Liver (tissue), 9 donors: ENCODE measurements around the gene SORCS2. TPM values are rescaled to one million over a fixed set of nuclear protein-coding genes. Genes with fewer than 3 reads are reported as not detected.

ENCODE experiments used
- DNase-seq: peaks from one replicate; pipeline ENCODE4 v3.0.0-alpha.2; 2017; ENCODE audit warnings: low spot score
- H3K27ac ChIP-seq, 2 donors: one replicate each; pipeline ENCODE4 v1.7.0; 2013; ENCODE audit warnings: inconsistent platforms in 2 of 2, low read length in 2 of 2, control low read depth in 1 of 2, low read depth in 1 of 2, mild to moderate bottlenecking in 1 of 2
- H3K27me3 ChIP-seq, 4 donors: one replicate each; pipeline versions ENCODE4 v1.6.1 to v1.7.0; 2013; ENCODE audit warnings: low read length in 3 of 4, inconsistent platforms in 1 of 4, mild to moderate bottlenecking in 1 of 4, moderate library complexity in 1 of 4; ENCODE audit not compliant: control insufficient read depth in 4 of 4, insufficient read depth in 4 of 4
- H3K36me3 ChIP-seq, 4 donors: one replicate each; pipeline versions ENCODE4 v1.6.1 to v1.7.0; 2013; ENCODE audit warnings: low read length in 3 of 4, mild to moderate bottlenecking in 3 of 4, low read depth in 1 of 4, moderate library complexity in 1 of 4; ENCODE audit not compliant: control insufficient read depth in 4 of 4, insufficient read depth in 3 of 4
- H3K4me1 ChIP-seq, 4 donors: one replicate each; pipeline versions ENCODE4 v1.6.1 to v1.7.0; 2013; ENCODE audit warnings: low read length in 3 of 4, mild to moderate bottlenecking in 3 of 4, moderate library complexity in 1 of 4; ENCODE audit not compliant: control insufficient read depth in 4 of 4, insufficient read depth in 4 of 4
- H3K4me3 ChIP-seq, 3 donors: one replicate each; pipeline versions ENCODE4 v1.6.1 to v1.7.0; 2013; ENCODE audit warnings: low read length in 3 of 3, control low read depth in 1 of 3, low read depth in 1 of 3, mild to moderate bottlenecking in 1 of 3
- H3K9ac ChIP-seq, 2 donors: one replicate each; pipeline ENCODE4 v1.7.0; 2013; ENCODE audit warnings: low read length in 2 of 2, mild to moderate bottlenecking in 2 of 2, moderate library complexity in 2 of 2, control low read depth in 1 of 2, low read depth in 1 of 2
- H3K9me3 ChIP-seq, 4 donors: one replicate each; pipeline versions ENCODE4 v1.6.1 to v1.7.0; 2013; ENCODE audit warnings: low read length in 3 of 4; ENCODE audit not compliant: control insufficient read depth in 4 of 4
- GABPA ChIP-seq, 2 donors: IDR thresholded peaks in 1 of 2; conservative IDR thresholded peaks in 1 of 2; 2 replicates each; pipeline ENCODE4 v1.6.1; 2016; ENCODE audit warnings: antibody characterized with exemption in 2 of 2, mild to moderate bottlenecking in 1 of 2, moderate library complexity in 1 of 2
- JUND ChIP-seq, 2 donors: IDR thresholded peaks; 2 replicates each; pipeline ENCODE4 v1.6.1; 2016; ENCODE audit warnings: antibody characterized with exemption in 2 of 2
- NR2F2 ChIP-seq: IDR thresholded peaks from 2 replicates; pipeline ENCODE4 v1.6.1; 2016; ENCODE audit warnings: antibody characterized with exemption
- RAD21 ChIP-seq, 2 donors: IDR thresholded peaks; 2 replicates each; pipeline ENCODE4 v1.6.1; 2016; ENCODE audit warnings: antibody characterized with exemption in 2 of 2, mild to moderate bottlenecking in 2 of 2
- RXRA ChIP-seq, 2 donors: IDR thresholded peaks; 2 replicates each; pipeline ENCODE4 v1.6.1; 2017 to 2018; ENCODE audit warnings: antibody characterized with exemption in 2 of 2, mild to moderate bottlenecking in 1 of 2
- SP1 ChIP-seq: IDR thresholded peaks from 2 replicates; pipeline ENCODE4 v1.6.1; 2018; ENCODE audit warnings: antibody characterized with exemption, mild to moderate bottlenecking
- YY1 ChIP-seq: IDR thresholded peaks from 2 replicates; pipeline ENCODE4 v1.6.1; 2016; ENCODE audit warnings: antibody characterized with exemption, mild to moderate bottlenecking
- WGBS: extraction: QIAGEN DNeasy Blood & Tissue Kit; methylation state at CpG from one replicate; pipeline ENCODE4 v1.1.7; 2013; 5-methylcytosine and 5-hydroxymethylcytosine counted together
- polyA plus RNA-seq, 2 donors: library from polyadenylated mRNA; stranded (reverse) in 1 of 2; unstranded in 1 of 2; fragments of 200-250 nt in 1 of 2; fragments of >200 nt in 1 of 2; fragmentation: Nextera tagmentation in 1 of 2; extraction: Ambion mirVana in 1 of 2; gene quantifications; one replicate each; pipeline versions ENCODE4 v1.2.1 to v1.2.3, GENCODE V29; 2013 to 2015
- total RNA-seq, 2 donors: library from RNA; depleted of rRNA; stranded (reverse); fragments of >200 nt; gene quantifications; one replicate each; pipeline ENCODE4 v1.2.3, GENCODE V29; 2014
- TF ChIP-seq, protein P1 (sequence below): IDR thresholded peaks from 2 replicates; pipeline ENCODE4 v1.6.1; 2016; ENCODE audit warnings: antibody characterized with exemption
- TF ChIP-seq, protein P2 (sequence below): IDR thresholded peaks from 2 replicates; pipeline ENCODE4 v1.6.1; 2016; ENCODE audit warnings: antibody characterized with exemption
- TF ChIP-seq, protein P3 (sequence below): IDR thresholded peaks from 2 replicates; pipeline ENCODE4 v1.6.1; 2016; ENCODE audit warnings: antibody characterized with exemption, mild to moderate bottlenecking
- TF ChIP-seq, protein P4 (sequence below): IDR thresholded peaks from 2 replicates; pipeline ENCODE4 v1.6.1; 2016; ENCODE audit warnings: antibody characterized with exemption
- donor health status: healthy.
- donor health status: healthy.
- donor health status: healthy.
- donor health status: healthy.
- donor health status: healthy.

Gene SORCS2
- total and polyA plus RNA-seq, 4 donors, result 0.10 to 1.4 (median 0.92) TPM

DNA sequence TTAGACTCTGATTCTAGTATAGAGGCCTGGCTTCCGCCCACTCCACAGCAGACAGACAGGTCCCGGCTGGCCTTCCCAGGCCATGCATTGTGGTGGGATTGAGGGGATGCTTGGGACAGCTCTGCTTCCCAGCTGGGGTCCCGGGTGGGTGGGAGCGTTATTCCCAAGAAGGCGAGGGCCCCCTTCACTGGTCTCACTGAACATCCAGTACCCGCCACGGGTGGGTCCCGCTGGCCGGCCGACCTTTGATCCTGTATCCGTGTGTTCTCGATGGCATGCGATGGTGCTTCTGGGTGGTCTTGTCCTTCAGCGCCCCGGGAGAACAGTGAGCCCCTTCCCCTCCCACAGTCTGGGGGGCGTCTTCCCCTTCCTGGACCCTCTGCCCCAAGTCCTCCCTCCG lies 515.9 kb downstream of the SORCS2 start (continued):
- TF ChIP-seq, protein P1, sequence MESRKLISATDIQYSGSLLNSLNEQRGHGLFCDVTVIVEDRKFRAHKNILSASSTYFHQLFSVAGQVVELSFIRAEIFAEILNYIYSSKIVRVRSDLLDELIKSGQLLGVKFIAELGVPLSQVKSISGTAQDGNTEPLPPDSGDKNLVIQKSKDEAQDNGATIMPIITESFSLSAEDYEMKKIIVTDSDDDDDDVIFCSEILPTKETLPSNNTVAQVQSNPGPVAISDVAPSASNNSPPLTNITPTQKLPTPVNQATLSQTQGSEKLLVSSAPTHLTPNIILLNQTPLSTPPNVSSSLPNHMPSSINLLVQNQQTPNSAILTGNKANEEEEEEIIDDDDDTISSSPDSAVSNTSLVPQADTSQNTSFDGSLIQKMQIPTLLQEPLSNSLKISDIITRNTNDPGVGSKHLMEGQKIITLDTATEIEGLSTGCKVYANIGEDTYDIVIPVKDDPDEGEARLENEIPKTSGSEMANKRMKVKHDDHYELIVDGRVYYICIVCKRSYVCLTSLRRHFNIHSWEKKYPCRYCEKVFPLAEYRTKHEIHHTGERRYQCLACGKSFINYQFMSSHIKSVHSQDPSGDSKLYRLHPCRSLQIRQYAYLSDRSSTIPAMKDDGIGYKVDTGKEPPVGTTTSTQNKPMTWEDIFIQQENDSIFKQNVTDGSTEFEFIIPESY, result no peak

DNA sequence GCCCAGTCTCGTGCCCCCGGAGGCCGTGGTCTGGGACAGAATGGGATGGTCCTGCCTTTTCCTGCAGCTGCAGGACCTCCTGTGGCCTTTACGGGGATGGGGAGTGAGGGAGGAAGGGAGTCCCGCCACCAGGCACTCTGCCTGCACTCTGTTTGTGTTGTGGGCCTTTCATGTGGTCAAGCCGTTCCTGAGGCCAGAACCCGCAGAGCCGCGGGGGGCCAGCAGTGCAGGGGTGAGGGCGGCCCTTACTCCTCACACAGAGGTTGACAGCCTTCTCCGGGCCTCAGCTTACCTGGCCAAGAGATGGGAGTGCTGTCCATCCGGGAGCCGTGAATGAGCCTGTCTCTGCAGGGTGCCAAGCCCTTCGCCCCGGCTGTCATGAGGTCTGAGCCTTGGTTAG lies 516.6 kb downstream of the SORCS2 start:
- no peaks in the 10 kb centered on the region for H3K36me3 ChIP-seq
- peaks cover 0 to 1% (median under 1%) of the 10 kb centered on the region in 4 donors for H3K9me3 ChIP-seq
- H3K27ac ChIP-seq, result no peak overlapping the region
- no peak overlapping the region for H3K4me3 ChIP-seq
- WGBS, result 79% methylated on average over 15 of the region's 15 CpGs
- TF ChIP-seq RXRA (IDR thresholded peaks at IDR 0.05) (no peak), NR2F2 (no peak)
- TF ChIP-seq, protein P2, sequence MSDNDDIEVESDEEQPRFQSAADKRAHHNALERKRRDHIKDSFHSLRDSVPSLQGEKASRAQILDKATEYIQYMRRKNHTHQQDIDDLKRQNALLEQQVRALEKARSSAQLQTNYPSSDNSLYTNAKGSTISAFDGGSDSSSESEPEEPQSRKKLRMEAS, result no peak
- no peaks in the 10 kb centered on the region for H3K27me3 ChIP-seq
- H3K9ac ChIP-seq, result no peak overlapping the region
- DNase-seq, result no peak
- H3K4me1 ChIP-seq, result no peaks in the 10 kb centered on the region

DNA sequence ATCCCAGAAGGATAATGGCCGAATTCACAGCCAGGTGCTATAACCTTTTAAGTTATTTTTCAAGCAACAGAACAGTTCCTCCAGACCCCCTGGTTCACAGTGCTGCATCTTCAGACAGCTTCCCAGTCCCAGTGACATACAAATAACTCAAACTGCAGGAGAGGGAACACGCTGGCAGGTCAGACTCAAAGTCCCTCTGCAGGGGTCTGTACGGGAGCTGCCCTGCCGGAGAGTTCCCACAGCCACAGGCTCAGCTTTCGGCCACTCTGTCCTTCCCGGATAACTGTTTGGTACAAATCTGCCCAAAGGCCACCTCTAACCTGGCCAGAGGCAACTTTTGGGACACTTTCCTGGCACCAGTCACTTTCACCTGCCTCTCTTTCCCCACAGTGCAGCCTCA lies 517.1 kb downstream of the SORCS2 start:
- WGBS, result 92% methylated on average over 6 of the region's 6 CpGs
- no peaks in the 10 kb centered on the region for H3K4me1 ChIP-seq
- no peaks in the 10 kb centered on the region for H3K27me3 ChIP-seq
- no peak overlapping the region for H3K27ac ChIP-seq
- DNase-seq, result no peak
- no peak overlapping the region for H3K9ac ChIP-seq
- no peak for TF ChIP-seq YY1
- TF ChIP-seq JUND (IDR thresholded peaks at IDR 0.05), result no peak
- TF ChIP-seq NR2F2, result no peak
- no peak for TF ChIP-seq RAD21 (IDR thresholded peaks at IDR 0.05)
- TF ChIP-seq, protein P3, sequence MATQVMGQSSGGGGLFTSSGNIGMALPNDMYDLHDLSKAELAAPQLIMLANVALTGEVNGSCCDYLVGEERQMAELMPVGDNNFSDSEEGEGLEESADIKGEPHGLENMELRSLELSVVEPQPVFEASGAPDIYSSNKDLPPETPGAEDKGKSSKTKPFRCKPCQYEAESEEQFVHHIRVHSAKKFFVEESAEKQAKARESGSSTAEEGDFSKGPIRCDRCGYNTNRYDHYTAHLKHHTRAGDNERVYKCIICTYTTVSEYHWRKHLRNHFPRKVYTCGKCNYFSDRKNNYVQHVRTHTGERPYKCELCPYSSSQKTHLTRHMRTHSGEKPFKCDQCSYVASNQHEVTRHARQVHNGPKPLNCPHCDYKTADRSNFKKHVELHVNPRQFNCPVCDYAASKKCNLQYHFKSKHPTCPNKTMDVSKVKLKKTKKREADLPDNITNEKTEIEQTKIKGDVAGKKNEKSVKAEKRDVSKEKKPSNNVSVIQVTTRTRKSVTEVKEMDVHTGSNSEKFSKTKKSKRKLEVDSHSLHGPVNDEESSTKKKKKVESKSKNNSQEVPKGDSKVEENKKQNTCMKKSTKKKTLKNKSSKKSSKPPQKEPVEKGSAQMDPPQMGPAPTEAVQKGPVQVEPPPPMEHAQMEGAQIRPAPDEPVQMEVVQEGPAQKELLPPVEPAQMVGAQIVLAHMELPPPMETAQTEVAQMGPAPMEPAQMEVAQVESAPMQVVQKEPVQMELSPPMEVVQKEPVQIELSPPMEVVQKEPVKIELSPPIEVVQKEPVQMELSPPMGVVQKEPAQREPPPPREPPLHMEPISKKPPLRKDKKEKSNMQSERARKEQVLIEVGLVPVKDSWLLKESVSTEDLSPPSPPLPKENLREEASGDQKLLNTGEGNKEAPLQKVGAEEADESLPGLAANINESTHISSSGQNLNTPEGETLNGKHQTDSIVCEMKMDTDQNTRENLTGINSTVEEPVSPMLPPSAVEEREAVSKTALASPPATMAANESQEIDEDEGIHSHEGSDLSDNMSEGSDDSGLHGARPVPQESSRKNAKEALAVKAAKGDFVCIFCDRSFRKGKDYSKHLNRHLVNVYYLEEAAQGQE, result no peak
- no peak for TF ChIP-seq SP1
- TF ChIP-seq, protein P1, result no peak
- TF ChIP-seq GABPA (IDR thresholded peaks at IDR 0.05 in 1 of 2, conservative IDR thresholded peaks at IDR 0.05 in 1 of 2), result no peak
- TF ChIP-seq, protein P4, sequence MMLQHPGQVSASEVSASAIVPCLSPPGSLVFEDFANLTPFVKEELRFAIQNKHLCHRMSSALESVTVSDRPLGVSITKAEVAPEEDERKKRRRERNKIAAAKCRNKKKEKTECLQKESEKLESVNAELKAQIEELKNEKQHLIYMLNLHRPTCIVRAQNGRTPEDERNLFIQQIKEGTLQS, result no peak
- H3K4me3 ChIP-seq, result no peak overlapping the region
- H3K36me3 ChIP-seq, result no peaks in the 10 kb centered on the region
- peaks cover 0 to 5% (median 2%) of the 10 kb centered on the region in 4 donors for H3K9me3 ChIP-seq
